K562 (cell line): Measurements from ENCODE around the gene PRRC2B. TPM values are rescaled to one million over a fixed set of nuclear protein-coding genes. Genes with fewer than 3 reads are reported as not detected.

Experiments used
- CEBPZ ChIP-seq: fragments of 150-350 bp; IDR thresholded peaks from 2 replicates; pipeline ENCODE4 v1.6.1; 2014; ENCODE audit warnings: low read depth, mild to moderate bottlenecking, low read length, borderline replicate concordance
- E2F1 ChIP-seq: sonication (generic); formaldehyde crosslinking; IDR thresholded peaks from 2 replicates; pipeline ENCODE4 v1.8.1; 2023; ENCODE audit warnings: mild to moderate bottlenecking, missing genetic modification reagents, moderate library complexity
- ELF4 ChIP-seq: fragments of 450-650 bp; formaldehyde crosslinking; IDR thresholded peaks from 2 replicates; pipeline ENCODE4 v1.4.0; 2022; ENCODE audit warnings: missing genetic modification characterization
- FOS ChIP-seq: IDR thresholded peaks from 3 replicates; pipeline ENCODE4 v1.6.1; 2011; ENCODE audit not compliant: insufficient read length; ENCODE audit errors: extremely low read depth
- GTF2B ChIP-seq: IDR thresholded peaks from 2 replicates; pipeline ENCODE4 v1.6.1; 2011; ENCODE audit not compliant: insufficient read length; ENCODE audit errors: extremely low read depth
- GTF2F1 ChIP-seq: IDR thresholded peaks from 2 replicates; pipeline ENCODE4 v1.6.1; 2011; ENCODE audit warnings: low read depth, low read length, improper control_type of control experiment
- HIVEP1 ChIP-seq: fragments of 250-450 bp; sonication (Bioruptor Pico); IDR thresholded peaks from 2 replicates; pipeline ENCODE4 v1.4.0; 2020; ENCODE audit warnings: mild to moderate bottlenecking
- HNRNPLL ChIP-seq: fragments of 200-400 bp; formaldehyde crosslinking; IDR thresholded peaks from 2 replicates; pipeline ENCODE4 v1.6.1; 2017; ENCODE audit warnings: low read length, low read depth, mild to moderate bottlenecking; ENCODE audit not compliant: poor library complexity, severe bottlenecking
- LEF1 ChIP-seq: fragments of 450-650 bp; IDR thresholded peaks from 2 replicates; pipeline ENCODE4 v1.6.1; 2016; ENCODE audit warnings: mild to moderate bottlenecking
- PHTF2 ChIP-seq: fragments of 250-450 bp; sonication (Bioruptor Pico); IDR thresholded peaks from 2 replicates; pipeline ENCODE4 v1.5.0; 2021; ENCODE audit warnings: mild to moderate bottlenecking
- U2AF2 ChIP-seq: fragments of 200-400 bp; formaldehyde crosslinking; optimal IDR thresholded peaks from 2 replicates; pipeline ENCODE3; 2017; ENCODE audit warnings: low read depth, mild to moderate bottlenecking, low read length
- polyA plus RNA-seq, 8 experiments: library from polyadenylated mRNA; depleted of rRNA in 4 of 8; stranded (reverse) in 5 of 8; unstranded in 3 of 8; fragments of >200 nt; fragmentation: Nextera tagmentation in 2 of 8; fragmentation: Illumina TruSeq in 1 of 8; extraction: Ambion mirVana in 2 of 8; extraction: Trizol in 1 of 8; gene quantifications; 2 replicates each; pipeline versions ENCODE4 v1.2.1 to v1.2.3, GENCODE V29; 2011 to 2014; ENCODE audit warnings: inconsistent platforms in 1 of 8, missing spikeins in 1 of 8
- total RNA-seq, 7 experiments: library from RNA; depleted of rRNA in 6 of 7; stranded (reverse); fragments of >200 nt in 6 of 7; fragmentation: Illumina TruSeq in 2 of 7; extraction: Trizol in 2 of 7; gene quantifications; 2 replicates each; pipeline versions ENCODE4 v1.2.1 to v1.2.3, GENCODE V29; 2011 to 2021; ENCODE audit warnings: low replicate concordance in 1 of 7
- TF ChIP-seq, protein P1 (sequence below): IDR thresholded peaks from 3 replicates; pipeline ENCODE4 v1.6.1; 2011; ENCODE audit warnings: borderline replicate concordance, mild to moderate bottlenecking, moderate library complexity; ENCODE audit not compliant: insufficient read length; ENCODE audit errors: extremely low read depth
- TF ChIP-seq, protein P2 (sequence below), 2 experiments: fragments of 450-650 bp in 1 of 2; IDR thresholded peaks; 2 replicates each; pipeline ENCODE4 v1.6.1; 2011 to 2017; ENCODE audit warnings: low read depth in 2 of 2, antibody characterized with exemption in 1 of 2, borderline replicate concordance in 1 of 2, low read length in 1 of 2, mild to moderate bottlenecking in 1 of 2, mixed read lengths in 1 of 2; ENCODE audit not compliant: control insufficient read depth in 1 of 2

PRRC2B gene
- total and polyA plus RNA-seq, 9 of the 15 experiments (the other 6 are each of a cell fraction or from before 2014, with no cell fraction given), result 0.34 to 125 (median 30.9) TPM

GRCh38 chr9:131502781-131503625 is 109.1 kb downstream of the PRRC2B start, which contains the start of gene POMT1 (continued):
- TF ChIP-seq, protein P1, sequence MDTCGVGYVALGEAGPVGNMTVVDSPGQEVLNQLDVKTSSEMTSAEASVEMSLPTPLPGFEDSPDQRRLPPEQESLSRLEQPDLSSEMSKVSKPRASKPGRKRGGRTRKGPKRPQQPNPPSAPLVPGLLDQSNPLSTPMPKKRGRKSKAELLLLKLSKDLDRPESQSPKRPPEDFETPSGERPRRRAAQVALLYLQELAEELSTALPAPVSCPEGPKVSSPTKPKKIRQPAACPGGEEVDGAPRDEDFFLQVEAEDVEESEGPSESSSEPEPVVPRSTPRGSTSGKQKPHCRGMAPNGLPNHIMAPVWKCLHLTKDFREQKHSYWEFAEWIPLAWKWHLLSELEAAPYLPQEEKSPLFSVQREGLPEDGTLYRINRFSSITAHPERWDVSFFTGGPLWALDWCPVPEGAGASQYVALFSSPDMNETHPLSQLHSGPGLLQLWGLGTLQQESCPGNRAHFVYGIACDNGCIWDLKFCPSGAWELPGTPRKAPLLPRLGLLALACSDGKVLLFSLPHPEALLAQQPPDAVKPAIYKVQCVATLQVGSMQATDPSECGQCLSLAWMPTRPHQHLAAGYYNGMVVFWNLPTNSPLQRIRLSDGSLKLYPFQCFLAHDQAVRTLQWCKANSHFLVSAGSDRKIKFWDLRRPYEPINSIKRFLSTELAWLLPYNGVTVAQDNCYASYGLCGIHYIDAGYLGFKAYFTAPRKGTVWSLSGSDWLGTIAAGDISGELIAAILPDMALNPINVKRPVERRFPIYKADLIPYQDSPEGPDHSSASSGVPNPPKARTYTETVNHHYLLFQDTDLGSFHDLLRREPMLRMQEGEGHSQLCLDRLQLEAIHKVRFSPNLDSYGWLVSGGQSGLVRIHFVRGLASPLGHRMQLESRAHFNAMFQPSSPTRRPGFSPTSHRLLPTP, result no peak
- TF ChIP-seq CEBPZ (no peak), PHTF2 (CRISPR knock-in tag) (no peak), E2F1 (no peak; the same call in 1 of the 2 replicates), LEF1 (no peak), HNRNPLL (no peak), GTF2B (no peak), ELF4 (CRISPR knock-in tag) (no peak), GTF2F1 (no peak), HIVEP1 (CRISPR knock-in tag) (no peak), U2AF2 (no peak), FOS (no peak)
- TF ChIP-seq, protein P2, sequence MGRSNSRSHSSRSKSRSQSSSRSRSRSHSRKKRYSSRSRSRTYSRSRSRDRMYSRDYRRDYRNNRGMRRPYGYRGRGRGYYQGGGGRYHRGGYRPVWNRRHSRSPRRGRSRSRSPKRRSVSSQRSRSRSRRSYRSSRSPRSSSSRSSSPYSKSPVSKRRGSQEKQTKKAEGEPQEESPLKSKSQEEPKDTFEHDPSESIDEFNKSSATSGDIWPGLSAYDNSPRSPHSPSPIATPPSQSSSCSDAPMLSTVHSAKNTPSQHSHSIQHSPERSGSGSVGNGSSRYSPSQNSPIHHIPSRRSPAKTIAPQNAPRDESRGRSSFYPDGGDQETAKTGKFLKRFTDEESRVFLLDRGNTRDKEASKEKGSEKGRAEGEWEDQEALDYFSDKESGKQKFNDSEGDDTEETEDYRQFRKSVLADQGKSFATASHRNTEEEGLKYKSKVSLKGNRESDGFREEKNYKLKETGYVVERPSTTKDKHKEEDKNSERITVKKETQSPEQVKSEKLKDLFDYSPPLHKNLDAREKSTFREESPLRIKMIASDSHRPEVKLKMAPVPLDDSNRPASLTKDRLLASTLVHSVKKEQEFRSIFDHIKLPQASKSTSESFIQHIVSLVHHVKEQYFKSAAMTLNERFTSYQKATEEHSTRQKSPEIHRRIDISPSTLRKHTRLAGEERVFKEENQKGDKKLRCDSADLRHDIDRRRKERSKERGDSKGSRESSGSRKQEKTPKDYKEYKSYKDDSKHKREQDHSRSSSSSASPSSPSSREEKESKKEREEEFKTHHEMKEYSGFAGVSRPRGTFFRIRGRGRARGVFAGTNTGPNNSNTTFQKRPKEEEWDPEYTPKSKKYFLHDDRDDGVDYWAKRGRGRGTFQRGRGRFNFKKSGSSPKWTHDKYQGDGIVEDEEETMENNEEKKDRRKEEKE (IDR thresholded peaks at IDR 0.05; ENCODE audit: borderline replicate concordance in 1 of 2, control insufficient read depth in 1 of 2, low read depth in 2 of 2, low read length in 1 of 2), result no peak
